ENCODE measurements around the gene TRABD2B.

TRABD2B gene

GRCh38 chr1:47997289-47998200 lies at the start of gene TRABD2B:
Gene TRABD2B (minus strand): TSS chr1:47997385.
- in situ Hi-C loops (cut with MboI; ENCODE audit: low sequenced_read_pairs): no loop called here

- in situ Hi-C loops (cut with MboI; ENCODE audit: low sequenced_read_pairs): no loop called here
Measured at GRCh38 chr1:48044311-48044710, 47.1 kb upstream of the TRABD2B start.

GRCh38 chr1:48043622-48044021 lies 46.4 kb upstream of the TRABD2B start:
- in situ Hi-C loops (cut with MboI; ENCODE audit: low sequenced_read_pairs): no loop called here

GRCh38 chr1:48040154-48040553 lies 43.0 kb upstream of the TRABD2B start:
- in situ Hi-C loops (cut with MboI; ENCODE audit: low sequenced_read_pairs): no loop called here

GRCh38 chr1:48039088-48040054 lies 42.2 kb upstream of the TRABD2B start:
- in situ Hi-C loops (cut with MboI; ENCODE audit: low sequenced_read_pairs): no loop called here

GRCh38 chr1:48038270-48038767 lies 41.1 kb upstream of the TRABD2B start:
- in situ Hi-C loops (cut with MboI; ENCODE audit: low sequenced_read_pairs): no loop called here

GRCh38 chr1:48036710-48037355 lies 39.6 kb upstream of the TRABD2B start:
- in situ Hi-C loops (cut with MboI; ENCODE audit: low sequenced_read_pairs): no loop called here

- in situ Hi-C loops (cut with MboI; ENCODE audit: low sequenced_read_pairs): no loop called here
Measured at GRCh38 chr1:48035371-48036141, 38.4 kb upstream of the TRABD2B start.

- in situ Hi-C loops (cut with MboI; ENCODE audit: low sequenced_read_pairs): no loop called here
Measured at GRCh38 chr1:48033495-48034045, 36.4 kb upstream of the TRABD2B start.

- in situ Hi-C loops (cut with MboI; ENCODE audit: low sequenced_read_pairs): no loop called here
Measured at GRCh38 chr1:48031676-48032075, 34.5 kb upstream of the TRABD2B start.

- in situ Hi-C loops (cut with MboI; ENCODE audit: low sequenced_read_pairs): no loop called here
Measured at GRCh38 chr1:48030696-48031365, 33.6 kb upstream of the TRABD2B start.

GRCh38 chr1:48030211-48030610 lies 33.0 kb upstream of the TRABD2B start:
- in situ Hi-C loops (cut with MboI; ENCODE audit: low sequenced_read_pairs): no loop called here

- in situ Hi-C loops (cut with MboI; ENCODE audit: low sequenced_read_pairs): no loop called here
Measured at GRCh38 chr1:48028218-48029069, 31.3 kb upstream of the TRABD2B start.

GRCh38 chr1:48027533-48027835 lies 30.3 kb upstream of the TRABD2B start:
- in situ Hi-C loops (cut with MboI; ENCODE audit: low sequenced_read_pairs): no loop called here

GRCh38 chr1:48026701-48027532 lies 29.7 kb upstream of the TRABD2B start:
- in situ Hi-C loops (cut with MboI; ENCODE audit: low sequenced_read_pairs): no loop called here

GRCh38 chr1:48026275-48026674 lies 29.1 kb upstream of the TRABD2B start:
- in situ Hi-C loops (cut with MboI; ENCODE audit: low sequenced_read_pairs): no loop called here

GRCh38 chr1:48025076-48025475 lies 27.9 kb upstream of the TRABD2B start:
- in situ Hi-C loops (cut with MboI; ENCODE audit: low sequenced_read_pairs): no loop called here

GRCh38 chr1:48023488-48023887 lies 26.3 kb upstream of the TRABD2B start:
- in situ Hi-C loops (cut with MboI; ENCODE audit: low sequenced_read_pairs): no loop called here
